AG04450 (cell line): ENCODE measurements around the gene VAV3. TPM values are rescaled to one million over a fixed set of nuclear protein-coding genes. Genes with fewer than 3 reads are reported as not detected.

Experiments used
- CTCF ChIA-PET: fragments of 300-600, 350-600 bp; formaldehyde crosslinking; extraction: SDS; loops from one replicate; lab custom pipeline; 2022; ENCODE audit warnings: antibody characterized with exemption, inconsistent platforms; lab: Charles Lee
- POLR2A ChIA-PET: fragments of 350-600 bp; formaldehyde crosslinking; extraction: SDS; loops from one replicate; lab custom pipeline; 2021; ENCODE audit warnings: antibody characterized with exemption, inconsistent platforms; lab: Yijun Ruan, JAX
- DNase-seq: peaks from one replicate; pipeline ENCODE4 v3.0.0-alpha.2; 2011; ENCODE audit warnings: low read depth, low spot score
- H3K27ac ChIP-seq: one replicate; pipeline ENCODE4 v1.5.1; 2012; ENCODE audit warnings: low read depth, low read length, control low read depth
- H3K27me3 ChIP-seq: one replicate; pipeline ENCODE4 v1.6.0; 2012; ENCODE audit warnings: low read length; ENCODE audit not compliant: control insufficient read depth, insufficient read depth
- H3K4me3 ChIP-seq: 2 replicates; pipeline ENCODE4 v1.5.1; 2011; ENCODE audit warnings: mild to moderate bottlenecking, low read depth, low read length, control low read depth
- H3K9me3 ChIP-seq: 2 replicates; pipeline ENCODE4 v1.5.1; 2012; ENCODE audit warnings: low read length; ENCODE audit not compliant: control insufficient read depth, insufficient read depth
- polyA plus RNA-seq: library from polyadenylated mRNA; depleted of rRNA; stranded (reverse); fragments of >200 nt; gene quantifications from 2 replicates; pipeline ENCODE4 v1.2.3, GENCODE V29; 2011
- TF ChIP-seq, protein P1 (sequence below): IDR thresholded peaks from 2 replicates; pipeline ENCODE4 v1.5.1; 2011; ENCODE audit warnings: low read depth, low read length, control low read depth, inconsistent platforms

Gene VAV3
- polyA plus RNA-seq, 1 experiment = 0.02 TPM

DNA sequence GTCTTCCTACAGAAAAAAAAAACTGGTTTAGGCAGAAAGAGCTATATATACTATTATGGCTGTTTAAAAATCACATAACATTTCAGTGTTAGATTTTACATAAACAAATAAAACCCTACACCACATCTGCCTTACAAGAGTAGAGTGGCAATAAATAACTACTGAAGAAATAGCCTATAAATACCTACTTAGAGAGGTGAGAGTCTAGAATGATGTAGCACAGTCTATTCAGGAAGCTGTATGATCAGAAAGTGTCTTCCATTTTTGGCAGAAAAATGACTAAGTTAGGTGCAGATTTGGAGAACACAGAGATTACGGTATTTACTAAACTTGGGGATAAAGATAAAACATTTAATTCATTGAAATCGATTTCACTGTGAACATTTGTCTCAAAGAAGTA is 75.5 kb downstream of the VAV3 start:
- Histone ChIP-seq H3K9me3 (no peaks in the 10 kb centered on the region), H3K27ac (no peak overlapping the region), H3K27me3 (no peaks in the 10 kb centered on the region), H3K4me3 (no peak overlapping the region)
- ChIA-PET CTCF (no interaction called here), POLR2A (no interaction called here)
- TF ChIP-seq, protein P1, sequence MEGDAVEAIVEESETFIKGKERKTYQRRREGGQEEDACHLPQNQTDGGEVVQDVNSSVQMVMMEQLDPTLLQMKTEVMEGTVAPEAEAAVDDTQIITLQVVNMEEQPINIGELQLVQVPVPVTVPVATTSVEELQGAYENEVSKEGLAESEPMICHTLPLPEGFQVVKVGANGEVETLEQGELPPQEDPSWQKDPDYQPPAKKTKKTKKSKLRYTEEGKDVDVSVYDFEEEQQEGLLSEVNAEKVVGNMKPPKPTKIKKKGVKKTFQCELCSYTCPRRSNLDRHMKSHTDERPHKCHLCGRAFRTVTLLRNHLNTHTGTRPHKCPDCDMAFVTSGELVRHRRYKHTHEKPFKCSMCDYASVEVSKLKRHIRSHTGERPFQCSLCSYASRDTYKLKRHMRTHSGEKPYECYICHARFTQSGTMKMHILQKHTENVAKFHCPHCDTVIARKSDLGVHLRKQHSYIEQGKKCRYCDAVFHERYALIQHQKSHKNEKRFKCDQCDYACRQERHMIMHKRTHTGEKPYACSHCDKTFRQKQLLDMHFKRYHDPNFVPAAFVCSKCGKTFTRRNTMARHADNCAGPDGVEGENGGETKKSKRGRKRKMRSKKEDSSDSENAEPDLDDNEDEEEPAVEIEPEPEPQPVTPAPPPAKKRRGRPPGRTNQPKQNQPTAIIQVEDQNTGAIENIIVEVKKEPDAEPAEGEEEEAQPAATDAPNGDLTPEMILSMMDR = no peak
- DNase-seq = no peak

GRCh38 chr1:107883562-107883961 is 81.4 kb downstream of the VAV3 start:
- Histone ChIP-seq H3K4me3 (no peak overlapping the region), H3K27ac (no peak overlapping the region), H3K9me3 (no peaks in the 10 kb centered on the region), H3K27me3 (no peaks in the 10 kb centered on the region)
- no peak for DNase-seq
- CTCF ChIA-PET = no interaction called here
- TF ChIP-seq, protein P1 = no peak
- POLR2A ChIA-PET = no interaction called here

GRCh38 chr1:107879927-107880326 is 85.1 kb downstream of the VAV3 start:
- H3K4me3 ChIP-seq = no peak overlapping the region
- DNase-seq = no peak
- no peaks in the 10 kb centered on the region for H3K27me3 ChIP-seq
- TF ChIP-seq, protein P1 = no peak
- no peaks in the 10 kb centered on the region for H3K9me3 ChIP-seq
- ChIA-PET POLR2A (no interaction called here), CTCF (no interaction called here)
- no peak overlapping the region for H3K27ac ChIP-seq

DNA sequence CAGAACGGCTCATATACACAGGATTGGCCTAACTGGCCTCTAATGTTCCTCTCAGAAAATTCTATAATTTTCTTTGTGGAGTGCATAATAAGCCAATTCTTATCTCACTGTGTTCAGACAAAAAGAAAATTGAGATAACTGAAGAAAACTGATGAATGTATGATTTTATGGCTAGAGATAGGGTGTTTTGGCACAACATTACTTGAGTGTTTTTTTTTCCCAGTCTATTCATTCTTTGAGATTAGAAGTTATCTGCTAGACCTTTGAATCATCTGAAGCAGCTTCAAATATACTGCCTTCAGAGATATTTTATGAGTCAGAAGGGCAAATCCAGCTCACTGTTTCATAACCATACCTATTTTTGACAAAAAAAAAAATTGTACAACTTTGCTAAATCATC is 85.6 kb downstream of the VAV3 start:
- TF ChIP-seq, protein P1 = no peak
- no peak for DNase-seq
- ChIA-PET POLR2A (no interaction called here), CTCF (no interaction called here)
- Histone ChIP-seq H3K9me3 (no peaks in the 10 kb centered on the region), H3K27me3 (no peaks in the 10 kb centered on the region), H3K4me3 (no peak overlapping the region), H3K27ac (no peak overlapping the region)

- CTCF ChIA-PET = no interaction called here
- Histone ChIP-seq H3K9me3 (no peaks in the 10 kb centered on the region), H3K27ac (no peak overlapping the region), H3K4me3 (no peak overlapping the region), H3K27me3 (no peaks in the 10 kb centered on the region)
- DNase-seq = no peak
- POLR2A ChIA-PET = no interaction called here
- TF ChIP-seq, protein P1 = no peak
Measured at GRCh38 chr1:107877745-107878144, 87.2 kb downstream of the VAV3 start.
